ENCODE data around the gene OGDH. TPM values are rescaled to one million over a fixed set of nuclear protein-coding genes. Genes with fewer than 3 reads are reported as not detected.

Gene OGDH
- total RNA-seq, 1 donor from 2014 or later = 67.1 TPM

DNA sequence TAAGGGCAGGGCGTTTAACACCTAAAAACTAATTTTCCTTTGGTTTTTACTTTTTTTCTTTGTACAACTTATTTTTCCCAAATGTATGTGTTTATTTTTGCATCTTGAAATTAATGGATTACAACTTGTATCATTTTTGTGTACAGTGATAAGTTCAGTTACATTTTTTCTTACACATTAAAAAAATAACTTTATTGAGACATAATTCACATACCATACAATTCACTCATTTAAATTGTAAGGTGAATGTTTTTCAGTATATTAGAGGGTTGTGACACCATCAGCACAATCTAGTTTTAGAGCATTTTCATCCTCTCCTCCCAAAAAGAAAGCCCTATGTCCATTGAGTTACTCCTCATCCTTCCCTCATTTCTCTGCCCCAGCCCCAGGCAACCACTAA is 11.6 kb downstream of the OGDH start:
- Mint-ChIP-seq H3K27me3 (ENCODE audit: unreplicated experiment) (peaks cover 3% of the 10 kb centered on the region), H3K9me3 (ENCODE audit: unreplicated experiment) (no peaks in the 10 kb centered on the region), H3K4me1 (ENCODE audit: unreplicated experiment) (peaks cover 11% of the 10 kb centered on the region), H3K4me3 (ENCODE audit: unreplicated experiment) (no peak overlapping the region), H3K36me3 (ENCODE audit: low read depth, unreplicated experiment) (no peaks in the 10 kb centered on the region), H3K27ac (ENCODE audit: unreplicated experiment) (no peak overlapping the region)
- DNase-seq (ENCODE audit: low spot score) = no peak
- TF ChIP-seq, protein P1, sequence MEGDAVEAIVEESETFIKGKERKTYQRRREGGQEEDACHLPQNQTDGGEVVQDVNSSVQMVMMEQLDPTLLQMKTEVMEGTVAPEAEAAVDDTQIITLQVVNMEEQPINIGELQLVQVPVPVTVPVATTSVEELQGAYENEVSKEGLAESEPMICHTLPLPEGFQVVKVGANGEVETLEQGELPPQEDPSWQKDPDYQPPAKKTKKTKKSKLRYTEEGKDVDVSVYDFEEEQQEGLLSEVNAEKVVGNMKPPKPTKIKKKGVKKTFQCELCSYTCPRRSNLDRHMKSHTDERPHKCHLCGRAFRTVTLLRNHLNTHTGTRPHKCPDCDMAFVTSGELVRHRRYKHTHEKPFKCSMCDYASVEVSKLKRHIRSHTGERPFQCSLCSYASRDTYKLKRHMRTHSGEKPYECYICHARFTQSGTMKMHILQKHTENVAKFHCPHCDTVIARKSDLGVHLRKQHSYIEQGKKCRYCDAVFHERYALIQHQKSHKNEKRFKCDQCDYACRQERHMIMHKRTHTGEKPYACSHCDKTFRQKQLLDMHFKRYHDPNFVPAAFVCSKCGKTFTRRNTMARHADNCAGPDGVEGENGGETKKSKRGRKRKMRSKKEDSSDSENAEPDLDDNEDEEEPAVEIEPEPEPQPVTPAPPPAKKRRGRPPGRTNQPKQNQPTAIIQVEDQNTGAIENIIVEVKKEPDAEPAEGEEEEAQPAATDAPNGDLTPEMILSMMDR (IDR thresholded peaks at IDR 0.05; ENCODE audit: unreplicated experiment) = no peak

GRCh38 chr7:44618753-44619152 is 12.3 kb downstream of the OGDH start:
- Mint-ChIP-seq H3K27me3 (ENCODE audit: unreplicated experiment) (peaks cover 3% of the 10 kb centered on the region), H3K9me3 (ENCODE audit: unreplicated experiment) (no peaks in the 10 kb centered on the region), H3K36me3 (ENCODE audit: low read depth, unreplicated experiment) (no peaks in the 10 kb centered on the region), H3K4me3 (ENCODE audit: unreplicated experiment) (no peak overlapping the region), H3K27ac (ENCODE audit: unreplicated experiment) (no peak overlapping the region), H3K4me1 (ENCODE audit: unreplicated experiment) (peaks cover 11% of the 10 kb centered on the region)
- TF ChIP-seq, protein P1 (IDR thresholded peaks at IDR 0.05; ENCODE audit: unreplicated experiment) = no peak
- DNase-seq (ENCODE audit: low spot score) = no peak

GRCh38 chr7:44621034-44621749 is 14.8 kb downstream of the OGDH start:
- DNase-seq (ENCODE audit: low spot score) = no peak
- Mint-ChIP-seq H3K9me3 (ENCODE audit: unreplicated experiment) (no peaks in the 10 kb centered on the region), H3K4me1 (ENCODE audit: unreplicated experiment) (peaks cover 2% of the 10 kb centered on the region), H3K36me3 (ENCODE audit: low read depth, unreplicated experiment) (peaks cover 3% of the 10 kb centered on the region), H3K4me3 (ENCODE audit: unreplicated experiment) (no peak overlapping the region), H3K27me3 (ENCODE audit: unreplicated experiment) (no peaks in the 10 kb centered on the region), H3K27ac (ENCODE audit: unreplicated experiment) (no peak overlapping the region)
- TF ChIP-seq, protein P1 (IDR thresholded peaks at IDR 0.05; ENCODE audit: unreplicated experiment) = no peak

DNA sequence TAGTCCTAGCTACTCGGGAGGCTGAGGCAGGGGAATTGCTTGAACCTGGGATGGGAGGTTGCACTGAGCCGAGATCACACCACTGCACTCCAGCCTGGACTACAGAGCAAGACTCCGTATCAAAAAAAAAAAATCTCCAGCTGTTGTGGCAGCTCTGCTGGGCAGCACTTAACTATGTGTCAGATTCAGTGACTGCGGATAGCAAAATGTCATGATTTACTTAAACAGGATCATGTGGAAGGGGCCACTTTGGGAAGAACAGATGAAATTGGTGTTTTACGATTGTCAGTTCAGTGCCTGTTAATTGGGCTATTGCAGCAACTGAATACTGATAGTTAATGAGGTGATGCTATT is 15.3 kb downstream of the OGDH start:
- no peaks in the 10 kb centered on the region for H3K27me3 Mint-ChIP-seq (ENCODE audit: unreplicated experiment)
- no peak overlapping the region for H3K4me3 Mint-ChIP-seq (ENCODE audit: unreplicated experiment)
- no peak for DNase-seq (ENCODE audit: low spot score)
- H3K9me3 Mint-ChIP-seq (ENCODE audit: unreplicated experiment) = no peaks in the 10 kb centered on the region
- H3K36me3 Mint-ChIP-seq (ENCODE audit: low read depth, unreplicated experiment) = peaks cover 3% of the 10 kb centered on the region
- peaks cover 2% of the 10 kb centered on the region for H3K4me1 Mint-ChIP-seq (ENCODE audit: unreplicated experiment)
- no peak overlapping the region for H3K27ac Mint-ChIP-seq (ENCODE audit: unreplicated experiment)
- TF ChIP-seq, protein P1 (IDR thresholded peaks at IDR 0.05; ENCODE audit: unreplicated experiment) = no peak

GRCh38 chr7:44622342-44623151 is 16.1 kb downstream of the OGDH start:
- peaks cover 3% of the 10 kb centered on the region for H3K36me3 Mint-ChIP-seq (ENCODE audit: low read depth, unreplicated experiment)
- peaks cover 3% of the 10 kb centered on the region for H3K27me3 Mint-ChIP-seq (ENCODE audit: unreplicated experiment)
- no peak overlapping the region for H3K27ac Mint-ChIP-seq (ENCODE audit: unreplicated experiment)
- TF ChIP-seq, protein P1 (IDR thresholded peaks at IDR 0.05; ENCODE audit: unreplicated experiment) = no peak
- H3K9me3 Mint-ChIP-seq (ENCODE audit: unreplicated experiment) = no peaks in the 10 kb centered on the region
- H3K4me1 Mint-ChIP-seq (ENCODE audit: unreplicated experiment) = peaks cover 2% of the 10 kb centered on the region
- DNase-seq (ENCODE audit: low spot score) = no peak
- H3K4me3 Mint-ChIP-seq (ENCODE audit: unreplicated experiment) = no peak overlapping the region
